B cell (primary cell): ENCODE results near the gene RHCG.

Experiments
- CTCF ChIP-seq: fragments of 200-600 bp; IDR thresholded peaks from one replicate; pipeline ENCODE4 v1.8.0; 2022; ENCODE audit warnings: antibody characterized with exemption, mild to moderate bottlenecking
- EZH2 ChIP-seq: IDR thresholded peaks from 2 replicates; pipeline ENCODE4 v1.6.1; 2012; ENCODE audit warnings: borderline replicate concordance, low read depth, mild to moderate bottlenecking, moderate library complexity, low read length; ENCODE audit not compliant: insufficient read depth, poor library complexity, severe bottlenecking

GRCh38 chr15:89487791-89488190, 8.6 kb downstream of the RHCG start:
- TF ChIP-seq CTCF (no peak), EZH2 (no peak)
